ENCODE measurements around the gene CDH22.
A peak's percentile ranks its signal among the peaks of the same experiment; 100 is the strongest.

CDH22 gene

DNA sequence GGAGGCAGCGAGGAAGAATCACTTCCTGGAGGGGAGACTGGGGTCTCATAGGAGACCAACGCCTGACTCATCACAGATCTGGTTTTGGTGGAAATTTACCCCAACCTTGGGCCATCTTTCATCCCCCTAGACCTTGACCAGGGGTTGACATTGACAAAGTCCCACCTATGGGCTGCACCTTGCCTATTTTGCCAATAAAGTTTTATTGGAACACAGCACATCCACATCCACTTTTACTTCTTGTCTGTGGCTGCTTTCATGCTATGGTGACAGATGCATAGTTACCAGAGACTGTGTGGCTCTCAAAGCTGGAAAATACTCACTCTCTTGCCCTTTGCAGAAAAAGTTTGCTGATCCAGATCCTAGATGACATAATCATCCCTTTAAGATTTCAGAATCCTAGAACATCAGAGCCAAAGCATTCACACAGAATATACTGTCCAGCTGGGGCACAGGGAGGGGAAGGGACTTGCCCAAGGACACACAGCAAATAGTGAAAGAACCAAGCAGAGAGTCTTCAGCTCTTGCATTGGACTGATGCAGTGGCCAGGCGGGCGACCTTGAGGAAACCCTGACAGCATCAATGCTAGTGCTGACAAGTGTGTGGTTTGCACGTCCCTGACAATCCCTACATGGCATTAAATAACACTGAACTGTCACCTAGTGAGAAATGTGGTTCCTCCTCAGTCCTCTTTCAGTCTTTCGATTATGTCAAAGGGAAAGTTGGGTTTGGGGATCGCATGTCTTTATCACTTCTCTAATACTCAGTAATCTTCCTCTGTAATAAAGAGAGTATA, 149.0 kb downstream of the CDH22 start:
- H3K4me3 ChIP-seq (ENCODE audit: low read length in 2 of 2): no peak overlapping the region
- no peak overlapping the region for H3K4me2 ChIP-seq (ENCODE audit: insufficient read depth, low read length, poor library complexity, severe bottlenecking)
- no CpG with 5 or more reads among the region's 7 CpGs for WGBS, 2 donors (ENCODE audit: extremely low coverage in 2 of 2, insufficient read length in 2 of 2, insufficient replicate concordance in 1 of 2)
- H3K4ac ChIP-seq (ENCODE audit: low read length): no peak overlapping the region
- H2BK5ac ChIP-seq (ENCODE audit: low read length): no peak overlapping the region
- peaks cover 0 to 6% of the 10 kb centered on the region in 2 donors for H3K4me1 ChIP-seq (ENCODE audit: control insufficient read depth in 2 of 2, insufficient read depth in 1 of 2, low read depth in 1 of 2, low read length in 2 of 2)
- H3K27ac ChIP-seq (replicated peaks; ENCODE audit: low read length): no peak overlapping the region
- no peak overlapping the region for H2AK5ac ChIP-seq (ENCODE audit: low read depth, low read length)
- DNase-seq (ENCODE audit: low spot score): no peak
- H4K91ac ChIP-seq (ENCODE audit: low read depth, low read length, poor library complexity): no peak overlapping the region
- H3K36me3 ChIP-seq (replicated peaks in 1 of 2; ENCODE audit: control insufficient read depth in 2 of 2, insufficient read depth in 2 of 2, low read length in 2 of 2): no peaks in the 10 kb centered on the region
- H3K23ac ChIP-seq (ENCODE audit: low read depth, low read length, poor library complexity): no peak overlapping the region
- H3K27me3 ChIP-seq (ENCODE audit: control insufficient read depth in 3 of 3, insufficient read depth in 3 of 3, low read depth in 1 of 3, low read length in 3 of 3): peaks cover 0 to 73% (median 0%) of the 10 kb centered on the region in 3 experiments
- H4K8ac ChIP-seq (ENCODE audit: low read depth, low read length): no peak overlapping the region
- no peak overlapping the region for H2BK120ac ChIP-seq (ENCODE audit: low read depth, low read length)
- H3K9ac ChIP-seq (ENCODE audit: low read depth, low read length, poor library complexity): no peak overlapping the region
- no peak overlapping the region for H3K18ac ChIP-seq (ENCODE audit: low read length)
- no peak overlapping the region for H2BK15ac ChIP-seq (ENCODE audit: low read length)
- no peak overlapping the region for H2AFZ ChIP-seq (ENCODE audit: low read length)
- no peaks in the 10 kb centered on the region for H3K9me3 ChIP-seq (replicated peaks in 1 of 2; ENCODE audit: control insufficient read depth in 2 of 2, insufficient read depth in 1 of 2, low read depth in 1 of 2, low read length in 2 of 2)
- no peak overlapping the region for H3K14ac ChIP-seq (ENCODE audit: low read length)
- H2BK12ac ChIP-seq (ENCODE audit: low read length): no peak overlapping the region
- no peaks in the 10 kb centered on the region for H3K79me1 ChIP-seq (ENCODE audit: low read depth, low read length)

GRCh38 chr20:46158476-46158987, 149.8 kb downstream of the CDH22 start:
- no peak overlapping the region for H3K9ac ChIP-seq (ENCODE audit: low read depth, low read length, poor library complexity)
- WGBS, 2 donors (ENCODE audit: extremely low coverage in 2 of 2, insufficient read length in 2 of 2, insufficient replicate concordance in 1 of 2): no CpG with 5 or more reads among the region's 5 CpGs
- H2BK5ac ChIP-seq (ENCODE audit: low read length): no peak overlapping the region
- no peaks in the 10 kb centered on the region for H3K36me3 ChIP-seq (replicated peaks in 1 of 2; ENCODE audit: control insufficient read depth in 2 of 2, insufficient read depth in 2 of 2, low read length in 2 of 2)
- H2BK15ac ChIP-seq (ENCODE audit: low read length): no peak overlapping the region
- H3K4ac ChIP-seq (ENCODE audit: low read length): no peak overlapping the region
- no peaks in the 10 kb centered on the region for H3K79me1 ChIP-seq (ENCODE audit: low read depth, low read length)
- no peak overlapping the region for H3K18ac ChIP-seq (ENCODE audit: low read length)
- no peak for DNase-seq (ENCODE audit: low spot score)
- H3K9me3 ChIP-seq (replicated peaks in 1 of 2; ENCODE audit: control insufficient read depth in 2 of 2, insufficient read depth in 1 of 2, low read depth in 1 of 2, low read length in 2 of 2): no peaks in the 10 kb centered on the region
- no peak overlapping the region for H3K14ac ChIP-seq (ENCODE audit: low read length)
- H2BK120ac ChIP-seq (ENCODE audit: low read depth, low read length): no peak overlapping the region
- H3K27me3 ChIP-seq (ENCODE audit: control insufficient read depth in 3 of 3, insufficient read depth in 3 of 3, low read depth in 1 of 3, low read length in 3 of 3): peaks cover 0 to 69% (median 0%) of the 10 kb centered on the region in 3 experiments
- H2AFZ ChIP-seq (ENCODE audit: low read length): no peak overlapping the region
- H4K91ac ChIP-seq (ENCODE audit: low read depth, low read length, poor library complexity): no peak overlapping the region
- H2BK12ac ChIP-seq (ENCODE audit: low read length): no peak overlapping the region
- no peak overlapping the region for H3K4me3 ChIP-seq (ENCODE audit: low read length in 2 of 2)
- no peak overlapping the region for H3K23ac ChIP-seq (ENCODE audit: low read depth, low read length, poor library complexity)
- H3K4me1 ChIP-seq (ENCODE audit: control insufficient read depth in 2 of 2, insufficient read depth in 1 of 2, low read depth in 1 of 2, low read length in 2 of 2): peaks cover 0 to 3% of the 10 kb centered on the region in 2 donors
- H4K8ac ChIP-seq (ENCODE audit: low read depth, low read length): no peak overlapping the region
- no peak overlapping the region for H3K4me2 ChIP-seq (ENCODE audit: insufficient read depth, low read length, poor library complexity, severe bottlenecking)
- no peak overlapping the region for H2AK5ac ChIP-seq (ENCODE audit: low read depth, low read length)
- no peak overlapping the region for H3K27ac ChIP-seq (replicated peaks; ENCODE audit: low read length)

- Histone ChIP-seq H3K14ac (ENCODE audit: low read length) (no peak overlapping the region), H2AK5ac (ENCODE audit: low read depth, low read length) (peak overlapping the region; percentile 57)
- WGBS, 2 donors (ENCODE audit: extremely low coverage in 2 of 2, insufficient read length in 2 of 2, insufficient replicate concordance in 1 of 2): no CpG with 5 or more reads among the region's 7 CpGs
Observed at GRCh38 chr20:46157625-46158024, 150.7 kb downstream of the CDH22 start.

DNA sequence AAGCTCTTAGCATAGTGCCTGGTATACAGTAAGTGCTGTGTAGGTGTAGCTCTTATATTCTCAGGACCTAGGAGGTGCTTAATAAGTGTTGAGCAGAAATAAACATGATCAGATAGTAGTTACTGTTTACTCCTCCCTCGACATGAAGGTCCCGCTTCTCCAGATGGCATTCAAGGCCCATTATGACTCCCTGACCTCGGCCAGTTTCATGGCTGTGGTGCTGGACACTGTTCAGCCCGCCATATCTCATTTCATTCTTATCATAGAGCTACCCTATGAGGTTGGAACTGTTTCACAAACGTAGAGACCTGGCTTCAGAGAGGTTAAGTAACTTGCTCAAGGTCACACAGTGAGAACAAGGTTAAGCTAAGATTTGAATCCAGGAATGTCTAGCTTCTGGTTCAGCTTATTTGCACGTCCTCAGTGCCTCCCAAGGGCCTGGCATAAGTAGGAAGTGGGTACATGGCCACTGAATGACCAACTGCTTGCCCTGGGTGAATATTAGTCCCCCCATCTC, 151.2 kb downstream of the CDH22 start:
- Histone ChIP-seq H2BK15ac (ENCODE audit: low read length) (no peak overlapping the region), H3K4me1 (ENCODE audit: control insufficient read depth in 2 of 2, insufficient read depth in 1 of 2, low read depth in 1 of 2, low read length in 2 of 2) (peaks cover 0 to 3% of the 10 kb centered on the region in 2 donors), H4K8ac (ENCODE audit: low read depth, low read length) (no peak overlapping the region), H3K23ac (ENCODE audit: low read depth, low read length, poor library complexity) (no peak overlapping the region), H3K27me3 (ENCODE audit: control insufficient read depth in 3 of 3, insufficient read depth in 3 of 3, low read depth in 1 of 3, low read length in 3 of 3) (peaks cover 0 to 59% (median 0%) of the 10 kb centered on the region in 3 experiments), H3K4ac (ENCODE audit: low read length) (no peak overlapping the region), H3K4me2 (ENCODE audit: insufficient read depth, low read length, poor library complexity, severe bottlenecking) (no peak overlapping the region), H4K91ac (ENCODE audit: low read depth, low read length, poor library complexity) (no peak overlapping the region), H2BK120ac (ENCODE audit: low read depth, low read length) (no peak overlapping the region), H2AFZ (ENCODE audit: low read length) (no peak overlapping the region), H3K36me3 (replicated peaks in 1 of 2; ENCODE audit: control insufficient read depth in 2 of 2, insufficient read depth in 2 of 2, low read length in 2 of 2) (no peaks in the 10 kb centered on the region), H3K14ac (ENCODE audit: low read length) (no peak overlapping the region), H2BK12ac (ENCODE audit: low read length) (no peak overlapping the region), H3K79me1 (ENCODE audit: low read depth, low read length) (no peaks in the 10 kb centered on the region), H3K18ac (ENCODE audit: low read length) (no peak overlapping the region), H3K27ac (replicated peaks; ENCODE audit: low read length) (no peak overlapping the region), H2BK5ac (ENCODE audit: low read length) (no peak overlapping the region), H3K9ac (ENCODE audit: low read depth, low read length, poor library complexity) (no peak overlapping the region), H3K4me3 (ENCODE audit: low read length in 2 of 2) (no peak overlapping the region), H2AK5ac (ENCODE audit: low read depth, low read length) (no peak overlapping the region), H3K9me3 (replicated peaks in 1 of 2; ENCODE audit: control insufficient read depth in 2 of 2, insufficient read depth in 1 of 2, low read depth in 1 of 2, low read length in 2 of 2) (no peaks in the 10 kb centered on the region)
- no peak for DNase-seq (ENCODE audit: low spot score)
- WGBS, 2 donors (ENCODE audit: extremely low coverage in 2 of 2, insufficient read length in 2 of 2, insufficient replicate concordance in 1 of 2): no CpG with 5 or more reads among the region's 6 CpGs

More at GRCh38 chr20:46157625-46158024, 150.7 kb downstream of the CDH22 start:
- Histone ChIP-seq H2BK12ac (ENCODE audit: low read length) (no peak overlapping the region), H3K4ac (ENCODE audit: low read length) (no peak overlapping the region), H3K9ac (ENCODE audit: low read depth, low read length, poor library complexity) (no peak overlapping the region), H3K36me3 (replicated peaks in 1 of 2; ENCODE audit: control insufficient read depth in 2 of 2, insufficient read depth in 2 of 2, low read length in 2 of 2) (no peaks in the 10 kb centered on the region), H4K8ac (ENCODE audit: low read depth, low read length) (no peak overlapping the region), H3K27ac (replicated peaks; ENCODE audit: low read length) (no peak overlapping the region), H3K79me1 (ENCODE audit: low read depth, low read length) (no peaks in the 10 kb centered on the region), H2AFZ (ENCODE audit: low read length) (no peak overlapping the region), H3K23ac (ENCODE audit: low read depth, low read length, poor library complexity) (no peak overlapping the region), H2BK15ac (ENCODE audit: low read length) (peak overlapping the region; percentile 6), H2BK5ac (ENCODE audit: low read length) (no peak overlapping the region), H2BK120ac (ENCODE audit: low read depth, low read length) (no peak overlapping the region), H3K27me3 (ENCODE audit: control insufficient read depth in 3 of 3, insufficient read depth in 3 of 3, low read depth in 1 of 3, low read length in 3 of 3) (peaks cover 0 to 63% (median 0%) of the 10 kb centered on the region in 3 experiments), H3K4me2 (ENCODE audit: insufficient read depth, low read length, poor library complexity, severe bottlenecking) (no peak overlapping the region), H3K4me3 (ENCODE audit: low read length in 2 of 2) (no peak overlapping the region), H3K4me1 (ENCODE audit: control insufficient read depth in 2 of 2, insufficient read depth in 1 of 2, low read depth in 1 of 2, low read length in 2 of 2) (peaks cover 0 to 3% of the 10 kb centered on the region in 2 donors), H4K91ac (ENCODE audit: low read depth, low read length, poor library complexity) (no peak overlapping the region), H3K9me3 (replicated peaks in 1 of 2; ENCODE audit: control insufficient read depth in 2 of 2, insufficient read depth in 1 of 2, low read depth in 1 of 2, low read length in 2 of 2) (no peaks in the 10 kb centered on the region), H3K18ac (ENCODE audit: low read length) (peak overlapping the region; percentile 32)
- no peak for DNase-seq (ENCODE audit: low spot score)

Measured in neuronal stem cell (in vitro differentiated cells).